Measurements from ENCODE around the gene SH3BGRL2. TPM values are rescaled to one million over a fixed set of nuclear protein-coding genes. Genes with fewer than 3 reads are reported as not detected.
"Not testable (repeated sequence)": the region's sequence is repeated elsewhere in the genome, so short reads cannot be mapped to it uniquely, and the experiment has no call there.

Gene SH3BGRL2
- total RNA-seq, 1 donor from 2014 or later, result 19.5 TPM

- DNase-seq, result not testable (repeated sequence)
Measured at GRCh38 chr6:79746325-79746724, 115.2 kb downstream of the SH3BGRL2 start.

GRCh38 chr6:79750806-79751205 lies 119.7 kb downstream of the SH3BGRL2 start:
- no peak for DNase-seq

Other genes starting within 250 kb of the SH3BGRL2 start
- gene LCA5, start 93.9 kb upstream of the SH3BGRL2 start, total RNA-seq, result 10.1 TPM

Measured in skin of body (tissue), 2 donors.